Myometrial cell (primary cell): ENCODE data around the gene ZNF749. TPM values are rescaled to one million over a fixed set of nuclear protein-coding genes. Genes with fewer than 3 reads are reported as not detected.

Source experiments
- total RNA-seq: library from RNA; depleted of rRNA; stranded (reverse); fragments of >200 nt; gene quantifications from 2 replicates; pipeline ENCODE4 v1.2.3, GENCODE V29; 2015

Gene ZNF749
- total RNA-seq: 1.4 and 2.9 TPM in 2 replicates

DNA sequence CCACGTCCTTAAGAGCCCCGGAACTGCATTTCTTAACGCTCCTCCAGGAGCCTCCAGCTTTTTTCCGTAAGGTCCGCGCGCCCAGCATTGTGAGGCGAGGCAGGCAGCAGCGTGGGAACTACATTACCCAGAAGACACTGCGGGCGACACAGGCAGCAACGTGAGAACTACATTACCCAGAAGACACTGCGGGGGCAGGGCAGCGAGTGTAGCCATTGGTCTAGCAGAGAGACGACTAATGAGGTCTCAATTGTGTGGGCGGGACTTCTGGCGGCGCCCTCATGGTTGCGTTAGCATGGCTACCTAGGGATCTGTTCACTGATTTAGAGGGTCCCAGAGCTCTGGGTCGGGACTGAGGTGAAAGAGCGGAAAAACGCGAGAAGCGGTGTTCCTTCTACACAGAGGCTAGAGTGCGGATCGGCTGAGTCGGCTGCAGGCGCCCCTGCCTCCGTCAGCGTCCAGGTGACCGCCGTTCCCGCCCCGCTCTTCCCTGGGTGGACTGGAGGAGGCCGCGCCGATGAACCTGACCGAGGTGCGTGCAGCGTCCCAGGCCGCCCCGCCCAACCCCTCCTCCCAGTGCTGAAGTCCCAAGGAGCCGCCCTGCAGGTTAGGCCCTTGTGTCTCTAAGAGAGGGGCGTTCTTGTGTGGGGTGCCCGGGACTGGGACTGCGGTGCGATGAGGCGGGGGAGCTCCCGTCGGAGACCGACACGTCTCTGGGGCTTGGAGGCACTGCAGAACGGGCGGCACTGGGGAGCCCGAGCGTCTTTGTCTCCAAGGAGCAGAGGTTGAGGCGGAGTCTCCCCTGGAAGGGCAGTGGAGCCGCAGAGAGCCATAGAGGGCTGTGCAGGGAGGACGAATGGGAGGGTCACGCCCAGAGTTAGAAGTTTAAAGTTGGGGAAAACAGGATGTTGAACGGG, at the start of gene ZNF749:
Gene ZNF749, plus strand, starts transcription at position 264 of the 917 bp plus-strand sequence. Its CDS starts 254 bp downstream, at position 518.

DNA sequence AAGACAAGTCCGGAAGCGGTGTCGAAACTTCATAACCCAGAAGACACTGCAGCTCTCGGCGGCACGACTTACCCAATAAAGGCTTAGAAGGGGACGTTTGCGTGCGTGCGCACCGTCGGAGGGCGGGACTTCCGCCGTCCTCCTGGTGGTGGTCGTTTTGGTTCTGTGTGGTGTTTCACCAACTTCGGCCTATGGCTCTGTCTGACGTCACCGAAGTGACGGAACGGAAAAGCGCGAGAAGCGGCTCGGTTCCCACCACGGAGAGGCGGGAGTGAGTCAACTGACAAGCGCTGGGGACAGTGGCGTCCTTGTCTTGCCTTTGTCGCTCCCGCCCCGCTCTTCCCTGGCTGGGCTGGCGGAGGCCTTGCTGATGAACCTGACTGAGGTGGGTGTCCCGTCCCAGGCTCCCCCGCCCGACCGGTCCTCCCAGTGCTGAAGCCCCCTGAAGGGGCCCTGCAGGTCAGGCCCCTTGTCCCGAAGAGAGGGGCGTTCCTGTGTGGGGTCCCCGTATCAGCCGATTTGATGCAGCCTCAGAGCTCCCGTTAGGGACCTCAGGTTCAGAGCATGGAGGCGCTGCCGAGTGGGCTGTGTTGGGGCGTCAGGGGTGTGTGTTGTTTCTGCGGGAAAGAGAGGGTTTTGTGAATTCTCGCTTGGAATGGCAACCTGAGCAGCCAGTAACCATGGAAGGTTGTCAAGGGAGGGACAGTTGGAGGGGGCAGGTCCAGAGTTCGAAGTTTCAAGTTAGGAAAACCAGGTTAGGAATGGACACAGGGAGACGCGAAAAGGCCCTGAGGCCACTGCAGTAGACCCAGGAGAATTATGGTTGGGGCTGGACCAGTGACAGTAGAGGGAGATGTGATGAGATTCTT, 45.2 kb upstream of the ZNF749 start, which contains the start of gene ZNF548:
Gene ZNF548, plus strand, starts transcription at position 125 of the 869 bp plus-strand sequence. Its CDS starts 246 bp downstream, at position 371.

DNA sequence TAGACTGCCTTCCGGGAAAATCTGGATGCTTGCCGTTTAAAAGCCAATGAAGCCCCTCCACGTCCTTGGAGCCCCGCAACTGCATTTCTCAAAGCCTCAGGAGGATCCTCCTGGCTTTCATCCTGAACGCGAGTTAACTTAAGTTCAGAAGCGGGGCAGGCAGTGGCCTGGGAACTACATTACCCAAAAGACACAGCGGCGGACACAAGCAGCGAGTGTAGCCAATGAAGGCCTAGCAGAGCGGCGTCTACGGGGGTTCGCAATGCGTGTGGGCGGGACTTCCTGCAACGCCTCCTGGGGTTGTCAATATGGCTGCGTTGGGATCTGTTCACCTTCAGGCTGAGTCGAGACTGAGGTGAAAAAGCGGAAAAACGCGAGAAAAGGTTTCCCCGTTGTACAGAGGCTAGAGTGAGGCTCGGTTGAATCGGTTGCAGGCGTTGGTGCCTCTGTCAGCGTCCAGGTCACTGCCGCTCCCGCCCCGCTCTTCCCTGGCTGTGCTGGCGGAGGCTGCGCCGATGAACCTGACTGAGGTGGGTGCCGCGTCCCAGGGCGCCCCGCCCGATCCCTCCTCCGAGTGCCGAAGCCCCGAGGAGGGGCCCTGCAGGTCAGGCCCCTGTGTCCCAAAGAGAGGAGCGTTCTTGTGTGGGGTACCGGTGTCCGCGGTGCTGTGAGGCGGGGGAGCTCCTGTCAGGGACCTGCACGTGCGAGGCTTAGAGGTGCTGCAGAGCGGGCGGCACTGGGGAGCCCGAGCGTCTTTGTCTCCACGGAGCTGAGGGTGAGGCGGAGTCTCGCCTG, 24.1 kb upstream of the ZNF749 start, which contains the start of gene ZNF17:
Gene ZNF17, plus strand, starts transcription at position 285 of the 795 bp plus-strand sequence. CDS start 2,455 bp downstream, outside the sequence.

DNA sequence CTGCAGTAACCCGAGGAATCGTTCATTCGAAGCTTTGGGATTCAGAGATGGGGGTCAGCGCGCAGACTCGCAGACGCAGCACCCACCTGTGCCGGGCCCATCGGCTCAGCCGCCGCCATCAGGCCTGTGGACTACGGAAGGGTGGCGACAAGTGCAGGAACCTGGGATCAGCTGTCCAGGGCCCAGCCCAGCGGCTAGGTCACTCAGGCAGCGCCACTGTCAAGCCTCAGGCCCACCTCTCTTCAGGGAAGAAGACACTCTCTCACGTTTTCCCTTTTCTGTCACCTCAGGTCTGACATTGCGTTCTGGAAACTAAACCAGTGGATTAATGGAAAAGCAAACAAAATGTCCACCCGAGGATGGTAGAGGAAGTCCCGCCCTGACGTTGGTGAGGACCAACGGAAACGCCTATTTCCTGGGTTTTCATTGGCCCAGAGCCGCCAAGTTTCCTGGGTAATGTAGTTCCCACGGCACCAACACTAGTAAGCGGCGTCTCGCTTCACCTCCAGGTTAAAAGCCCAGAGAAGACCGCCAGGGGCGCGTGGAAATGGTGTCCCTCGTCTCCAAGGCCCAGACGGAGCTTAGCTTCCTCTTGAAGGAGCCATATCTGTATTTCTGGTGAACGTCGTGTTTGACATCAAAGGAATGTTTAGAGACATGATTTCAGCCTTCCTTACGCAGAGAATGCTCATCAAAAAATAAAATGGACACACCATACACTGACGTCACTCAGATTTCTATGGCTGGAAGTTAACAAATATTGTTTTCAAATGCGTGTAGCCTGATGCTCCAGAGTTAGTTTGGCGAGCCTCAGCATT, 42.3 kb downstream of the ZNF749 start, which contains the start of gene ZNF772:
Gene ZNF772, minus strand, starts transcription at position 376 of the 818 bp plus-strand sequence. Its CDS starts 257 bp downstream, at position 119.

DNA sequence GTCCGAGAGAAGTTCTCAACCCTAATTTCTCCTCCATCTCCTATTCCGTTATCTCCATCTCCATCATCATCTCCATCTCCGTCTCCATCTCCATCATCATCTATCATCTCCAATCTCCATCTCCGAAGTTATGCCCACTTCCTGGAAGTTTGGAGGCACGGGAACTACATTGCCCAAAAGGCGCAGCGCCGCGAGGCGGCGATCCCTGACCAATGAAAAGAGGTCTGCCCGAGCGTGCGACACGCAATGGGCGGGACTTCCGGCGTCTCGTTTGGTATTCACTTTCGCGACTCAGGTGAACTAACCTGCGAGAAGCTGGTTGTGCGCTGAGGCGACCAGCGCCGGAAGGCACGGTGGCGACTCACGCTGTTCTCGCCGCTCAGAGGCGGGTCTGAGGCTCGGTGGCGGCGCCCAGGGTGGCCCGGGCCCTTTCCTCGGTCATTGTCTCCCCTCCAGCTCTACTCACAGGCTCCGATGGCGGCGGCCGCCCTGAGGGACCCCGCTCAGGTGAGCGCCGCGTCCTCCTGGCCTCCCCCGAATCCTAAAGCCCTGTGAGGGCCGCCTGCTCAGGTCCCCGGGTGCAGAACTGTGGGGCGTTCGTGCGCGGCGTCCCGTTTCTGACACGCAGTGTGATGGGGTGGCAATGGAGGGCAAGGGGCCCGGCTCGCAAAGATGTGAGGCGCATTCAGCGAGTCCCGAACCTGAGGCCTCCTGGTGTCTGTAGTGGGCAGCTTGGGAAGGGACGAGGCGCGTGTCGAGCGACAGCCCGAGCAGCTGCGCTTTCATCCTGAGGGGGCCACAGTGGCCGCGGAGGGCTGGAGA, 52.6 kb downstream of the ZNF749 start, which contains the start of gene ZNF419:
Gene ZNF419, plus strand, starts transcription at position 274 of the 822 bp plus-strand sequence. Its CDS starts 201 bp downstream, at position 475.

Other genes starting within 250 kb of the ZNF749 start
- gene ZNF264, start 243.8 kb upstream of the ZNF749 start, total RNA-seq: 10.7 and 12.1 TPM in 2 replicates
- gene AURKC, start 204.3 kb upstream of the ZNF749 start, total RNA-seq: 0.18 and 0.58 TPM in 2 replicates
- gene ZNF805, start 194.7 kb upstream of the ZNF749 start, total RNA-seq: 4.3 and 5.7 TPM in 2 replicates
- 10.5 and 16.4 TPM in 2 replicates for gene ZNF460, start 154.8 kb upstream of the ZNF749 start, total RNA-seq
- 2.0 and 2.7 TPM in 2 replicates for gene ZNF543, start 114.9 kb upstream of the ZNF749 start, total RNA-seq
- gene ZNF304, start 84.1 kb upstream of the ZNF749 start, total RNA-seq: 2.3 and 3.2 TPM in 2 replicates
- 23.2 and 34.6 TPM in 2 replicates for gene TRAPPC2B, start 71.8 kb upstream of the ZNF749 start, total RNA-seq
- gene ZNF547, start 71.8 kb upstream of the ZNF749 start, total RNA-seq: 2.1 and 2.6 TPM in 2 replicates
- 5.8 and 10.3 TPM in 2 replicates for gene ZNF548, start 45.5 kb upstream of the ZNF749 start, total RNA-seq
- 0.86 and 5.8 TPM in 2 replicates for gene ZNF17, start 24.2 kb upstream of the ZNF749 start, total RNA-seq
- not detected in 2 replicates for gene VN1R1, start 21.8 kb downstream of the ZNF749 start, total RNA-seq
- gene ZNF772, start 42.2 kb downstream of the ZNF749 start, total RNA-seq: 4.4 and 4.9 TPM in 2 replicates
- 4.6 and 6.7 TPM in 2 replicates for gene ZNF419, start 52.4 kb downstream of the ZNF749 start, total RNA-seq
- 5.7 and 7.5 TPM in 2 replicates for gene ZNF773, start 64.6 kb downstream of the ZNF749 start, total RNA-seq
- 2.7 and 2.9 TPM in 2 replicates for gene ZNF549, start 92.0 kb downstream of the ZNF749 start, total RNA-seq
- gene ZNF550, start 124.5 kb downstream of the ZNF749 start, total RNA-seq: 0.86 and 1.8 TPM in 2 replicates
- 2.5 and 3.2 TPM in 2 replicates for gene ZNF416, start 143.6 kb downstream of the ZNF749 start, total RNA-seq
- 1.8 and 2.6 TPM in 2 replicates for gene ZIK1, start 148.8 kb downstream of the ZNF749 start, total RNA-seq
- 2.5 and 3.2 TPM in 2 replicates for gene ZNF530, start 164.6 kb downstream of the ZNF749 start, total RNA-seq
- 8.7 and 13.0 TPM in 2 replicates for gene ZNF134, start 178.9 kb downstream of the ZNF749 start, total RNA-seq
- gene ZNF211, start 197.8 kb downstream of the ZNF749 start, total RNA-seq: 2.6 and 7.4 TPM in 2 replicates
- not detected in 2 replicates for gene ZSCAN4, start 233.6 kb downstream of the ZNF749 start, total RNA-seq
- 2.0 and 7.8 TPM in 2 replicates for gene ZNF551, start 246.7 kb downstream of the ZNF749 start, total RNA-seq